Choroid plexus epithelial cell (primary cell): ENCODE measurements around the gene NPHS1.
"Not testable (repeated sequence)": the region's sequence is repeated elsewhere in the genome, so short reads cannot be mapped to it uniquely, and the experiment has no call there.

Source experiments
- DNase-seq: peaks from one replicate; pipeline ENCODE4 v3.0.0-alpha.2; 2010; ENCODE audit warnings: low read depth
- H3K4me3 ChIP-seq: 2 replicates; pipeline ENCODE4 v1.5.1; 2011; ENCODE audit warnings: low read depth, mild to moderate bottlenecking, control low read depth, low read length, moderate library complexity
- CTCF ChIP-seq: conservative IDR thresholded peaks from 2 replicates; pipeline ENCODE4 v1.5.1; 2011; ENCODE audit warnings: low read depth, mild to moderate bottlenecking, control low read depth, inconsistent platforms, low read length, moderate library complexity

The NPHS1 gene

GRCh38 chr19:35846038-35846668 lies 6.2 kb downstream of the NPHS1 start:
- H3K4me3 ChIP-seq = no peak overlapping the region
- peak; percentile 5 for DNase-seq
- TF ChIP-seq CTCF = no peak

DNA sequence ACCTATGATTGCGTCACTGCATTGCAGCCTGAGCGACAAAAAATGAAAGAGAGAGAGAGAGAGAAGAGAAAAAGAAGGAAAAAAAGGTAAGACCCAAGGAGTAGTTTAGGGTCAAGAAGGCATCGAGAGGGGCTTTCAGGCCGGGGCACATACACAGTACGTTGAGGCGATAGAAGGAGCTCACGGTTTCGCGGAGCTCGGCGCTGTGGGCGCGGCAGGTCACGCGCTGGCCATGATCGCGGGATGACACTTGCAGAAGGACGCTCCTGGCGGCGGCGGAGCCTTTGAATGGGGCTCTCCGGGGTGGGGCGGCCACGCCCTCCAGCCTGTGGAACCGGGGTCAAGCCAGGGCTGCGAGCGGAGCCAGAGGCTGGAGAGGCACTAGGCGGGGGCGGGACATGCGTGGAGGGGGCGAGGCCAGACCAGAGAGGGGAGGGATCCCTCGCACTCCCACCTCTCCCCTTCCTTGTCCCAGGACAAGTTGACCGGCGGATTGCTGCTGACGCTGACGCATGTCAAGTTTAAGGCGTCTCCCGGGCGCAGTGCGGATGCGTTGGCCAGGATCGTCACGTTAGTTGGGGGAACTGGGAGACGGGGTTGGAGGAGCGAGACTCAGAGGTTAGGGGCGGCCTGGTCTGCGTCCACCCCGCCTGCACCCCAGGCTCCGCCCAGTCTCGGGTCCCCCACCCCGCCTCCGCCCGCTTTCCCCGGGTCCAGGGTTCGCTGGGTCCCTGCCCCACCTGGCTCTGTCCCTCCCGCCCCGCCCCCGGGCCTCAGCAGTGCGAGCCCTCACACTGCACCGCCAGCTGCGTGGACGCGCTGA lies 6.9 kb downstream of the NPHS1 start:
- H3K4me3 ChIP-seq = no peak overlapping the region
- no peak for TF ChIP-seq CTCF
- no peak for DNase-seq

DNA sequence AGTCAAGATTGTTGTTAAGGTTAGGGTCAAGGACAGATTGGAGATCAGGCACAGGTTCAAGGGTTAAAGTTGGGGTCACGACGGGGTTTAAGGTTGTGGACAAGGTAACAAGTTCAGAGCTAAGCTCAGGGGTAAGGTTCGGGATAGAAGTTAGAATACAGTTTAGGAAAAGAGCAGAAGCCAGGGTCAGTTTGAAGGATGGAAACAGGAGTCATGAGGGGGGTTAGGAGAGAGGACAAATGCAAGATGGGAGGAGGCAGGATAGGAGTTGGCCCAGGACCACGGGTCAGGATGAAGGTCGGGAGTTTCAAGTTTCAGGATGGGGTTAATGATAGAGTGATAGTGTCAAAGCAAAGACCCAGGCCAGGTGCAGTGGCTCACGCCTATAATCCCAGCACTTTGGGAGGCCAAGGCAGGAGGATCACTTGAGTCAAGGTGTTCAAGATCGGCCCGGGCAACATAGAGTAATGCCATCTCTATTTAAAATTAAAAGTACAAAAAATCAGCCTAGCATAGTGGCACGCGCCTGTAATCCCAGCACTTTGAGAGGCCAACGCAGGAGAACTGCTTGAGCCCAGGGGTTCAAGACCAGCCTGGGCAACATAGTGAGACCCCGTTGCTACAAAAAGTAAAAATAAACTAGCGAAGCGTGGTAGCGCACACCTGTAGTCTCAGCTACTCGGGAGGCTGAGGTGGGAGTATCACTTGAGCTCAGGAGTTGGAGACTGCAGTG lies 7.7 kb downstream of the NPHS1 start:
- no peak for DNase-seq
- no peak for TF ChIP-seq CTCF
- no peak overlapping the region for H3K4me3 ChIP-seq

DNA sequence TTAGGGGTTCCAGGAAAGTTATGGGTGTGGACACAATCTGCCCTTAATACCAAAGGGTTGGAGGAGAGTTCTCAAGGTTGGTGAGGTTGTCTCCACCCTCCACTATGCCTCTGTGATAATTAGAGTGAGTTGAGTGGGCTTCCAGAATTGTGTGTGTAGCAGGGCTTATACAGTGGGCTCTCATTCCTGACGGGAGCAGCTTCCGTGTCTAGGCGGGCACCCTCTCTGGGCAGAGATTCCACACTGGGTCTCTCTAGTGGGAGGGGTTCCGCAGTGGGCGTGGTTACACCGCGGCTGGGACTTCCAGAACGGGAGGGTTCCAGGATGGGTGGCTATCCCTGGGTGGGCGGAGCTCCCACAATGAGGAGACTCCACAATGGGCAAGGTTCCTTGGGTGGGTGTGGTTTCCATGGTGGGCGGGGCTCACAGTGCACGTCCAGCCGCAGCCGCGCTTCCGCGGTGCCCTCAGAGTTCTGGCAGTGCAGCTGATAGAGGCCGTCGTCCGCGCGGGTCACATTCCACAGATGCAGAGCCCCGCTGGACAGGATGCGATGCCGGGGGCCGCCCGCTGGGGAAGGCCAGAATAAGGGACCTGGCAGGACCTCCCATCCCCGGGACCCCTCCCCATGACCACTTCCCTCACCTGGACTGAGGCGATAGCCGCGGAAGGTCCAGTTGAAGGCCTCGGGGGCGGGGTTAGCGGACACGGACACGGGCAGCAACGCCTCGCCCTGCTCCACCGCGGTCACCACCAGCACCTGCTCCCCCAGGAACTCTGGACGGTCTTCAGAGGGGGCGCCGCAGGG lies 8.4 kb downstream of the NPHS1 start:
- no peak overlapping the region for H3K4me3 ChIP-seq
- TF ChIP-seq CTCF = no peak
- no peak for DNase-seq

GRCh38 chr19:35842666-35843272 lies 9.5 kb downstream of the NPHS1 start:
- no peak for DNase-seq
- TF ChIP-seq CTCF = no peak

GRCh38 chr19:35841961-35842595 lies 10.2 kb downstream of the NPHS1 start:
- no peak overlapping the region for H3K4me3 ChIP-seq
- TF ChIP-seq CTCF = no peak
- no peak for DNase-seq

More at GRCh38 chr19:35842666-35843272, 9.5 kb downstream of the NPHS1 start:
- no peak overlapping the region for H3K4me3 ChIP-seq

DNA sequence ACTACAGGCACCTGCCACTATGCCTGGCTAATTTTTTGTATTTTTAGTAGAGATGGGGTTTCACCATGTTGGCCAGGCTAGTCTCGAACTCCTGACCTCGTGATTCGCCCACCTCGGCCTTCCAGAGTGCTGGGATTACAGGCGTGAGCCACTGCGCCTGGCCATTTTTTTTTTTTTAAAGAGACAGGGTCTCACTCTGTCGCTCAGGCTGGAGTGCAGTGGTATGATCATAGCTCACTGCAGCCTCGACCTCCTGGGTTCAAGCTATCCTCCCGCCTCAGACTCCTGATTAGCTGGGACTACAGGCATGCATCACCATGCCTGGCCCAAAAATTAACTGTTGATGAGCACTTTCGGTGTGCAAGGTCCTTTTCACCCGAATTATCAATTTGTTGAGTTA lies 16.2 kb downstream of the NPHS1 start:
- H3K4me3 ChIP-seq, DNase-seq: not testable (repeated sequence)
